Cerebellar cortex (tissue), 1 donor: ENCODE data around the gene ACIN1.

Experiments
- DNase-seq: peaks from one replicate; pipeline ENCODE4 v3.0.0-alpha.2; 2015; ENCODE audit warnings: low spot score

ACIN1 gene

GRCh38 chr14:23106747-23107045 lies 11.8 kb upstream of the ACIN1 start:
- DNase-seq, result no peak

- no peak for DNase-seq
Measured at GRCh38 chr14:23105348-23105824, 10.4 kb upstream of the ACIN1 start.

GRCh38 chr14:23104591-23105347 lies 9.8 kb upstream of the ACIN1 start, which contains the start of gene CIROP:
TSS of gene CIROP (minus strand) at chr14:23104989. CDS start at chr14:23104920, 69 bp downstream.
- no peak for DNase-seq

DNA sequence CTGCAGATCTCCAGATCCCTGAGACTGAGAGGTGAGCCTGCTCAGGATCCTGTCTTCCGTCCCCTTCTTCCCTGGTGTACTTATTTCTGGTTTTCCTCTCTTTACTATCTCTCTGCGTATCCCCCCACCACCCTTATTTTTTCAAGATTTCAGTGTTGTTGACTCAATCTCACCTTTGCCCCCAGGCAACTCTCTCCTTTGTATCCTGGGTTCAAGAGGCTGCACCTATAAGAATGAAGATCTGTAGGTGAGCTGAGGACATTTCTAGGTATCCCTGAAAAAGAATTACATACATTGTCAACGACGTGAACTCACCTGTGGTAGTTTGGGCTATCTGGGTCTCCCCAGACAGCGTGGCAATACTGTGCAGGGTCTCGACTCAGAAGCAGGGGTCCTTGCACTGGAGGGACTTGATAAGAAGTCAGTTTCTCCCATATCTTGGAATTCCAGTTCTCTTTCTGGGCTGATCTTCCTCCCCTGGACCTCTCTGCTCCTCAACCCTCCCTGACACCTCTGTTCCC lies 9.2 kb upstream of the ACIN1 start:
- DNase-seq, result no peak

- DNase-seq, result no peak
Measured at GRCh38 chr14:23103581-23103980, 8.6 kb upstream of the ACIN1 start.

- no peak for DNase-seq
Measured at GRCh38 chr14:23102801-23103200, 7.9 kb upstream of the ACIN1 start.

- no peak for DNase-seq
Measured at GRCh38 chr14:23101986-23102625, 7.2 kb upstream of the ACIN1 start.

GRCh38 chr14:23101213-23101970 lies 6.5 kb upstream of the ACIN1 start:
- DNase-seq, result no peak

DNA sequence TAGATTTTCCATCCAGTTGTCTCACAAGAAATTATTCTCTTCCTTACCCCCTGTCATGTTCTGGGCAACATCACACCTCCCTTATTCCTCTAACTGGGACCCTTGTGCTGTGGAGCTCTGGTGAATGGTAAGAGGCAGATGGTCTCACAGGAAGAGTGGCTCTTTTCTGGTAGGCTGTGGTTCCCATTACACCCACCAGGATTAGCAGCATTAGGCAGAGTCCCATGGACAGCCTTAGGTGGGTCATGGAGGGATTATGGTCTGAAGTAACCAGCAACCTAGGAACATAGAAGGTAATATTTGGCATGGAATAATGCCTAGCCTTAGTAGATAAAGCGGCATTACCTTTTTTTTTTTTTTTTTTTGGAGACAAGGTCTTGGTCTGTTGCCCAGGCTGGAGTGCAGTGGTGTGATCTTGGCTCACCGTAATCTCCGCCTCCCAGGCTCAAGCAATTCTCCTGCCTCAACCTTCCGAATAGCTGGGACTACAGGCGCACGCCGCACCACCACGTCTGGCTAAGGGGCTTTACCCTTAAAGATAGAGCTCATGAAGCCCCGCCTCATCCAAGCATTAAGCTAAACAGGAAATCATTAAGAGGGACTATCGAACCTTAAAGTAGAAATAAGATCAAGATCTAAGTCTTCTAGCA lies 4.4 kb upstream of the ACIN1 start:
- DNase-seq, result no peak

DNA sequence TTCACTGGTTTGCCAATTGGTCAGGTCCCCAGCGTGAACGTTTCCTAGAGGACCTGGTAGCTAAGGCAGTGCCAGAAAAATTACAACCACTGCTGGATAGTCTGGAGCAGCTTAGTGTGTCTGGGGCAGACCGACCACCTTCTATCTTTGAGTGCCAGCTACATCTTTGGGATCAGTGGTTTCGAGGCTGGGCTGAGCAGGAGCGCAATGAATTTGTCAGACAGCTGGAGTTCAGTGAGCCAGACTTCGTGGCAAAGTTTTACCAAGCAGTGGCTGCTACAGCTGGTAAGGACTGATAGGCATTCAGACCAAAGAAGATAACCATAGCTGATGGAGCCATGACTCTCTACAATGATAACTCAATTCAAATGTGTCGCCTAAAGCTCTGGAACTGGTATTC lies 2.9 kb upstream of the ACIN1 start:
- DNase-seq, result no peak

DNA sequence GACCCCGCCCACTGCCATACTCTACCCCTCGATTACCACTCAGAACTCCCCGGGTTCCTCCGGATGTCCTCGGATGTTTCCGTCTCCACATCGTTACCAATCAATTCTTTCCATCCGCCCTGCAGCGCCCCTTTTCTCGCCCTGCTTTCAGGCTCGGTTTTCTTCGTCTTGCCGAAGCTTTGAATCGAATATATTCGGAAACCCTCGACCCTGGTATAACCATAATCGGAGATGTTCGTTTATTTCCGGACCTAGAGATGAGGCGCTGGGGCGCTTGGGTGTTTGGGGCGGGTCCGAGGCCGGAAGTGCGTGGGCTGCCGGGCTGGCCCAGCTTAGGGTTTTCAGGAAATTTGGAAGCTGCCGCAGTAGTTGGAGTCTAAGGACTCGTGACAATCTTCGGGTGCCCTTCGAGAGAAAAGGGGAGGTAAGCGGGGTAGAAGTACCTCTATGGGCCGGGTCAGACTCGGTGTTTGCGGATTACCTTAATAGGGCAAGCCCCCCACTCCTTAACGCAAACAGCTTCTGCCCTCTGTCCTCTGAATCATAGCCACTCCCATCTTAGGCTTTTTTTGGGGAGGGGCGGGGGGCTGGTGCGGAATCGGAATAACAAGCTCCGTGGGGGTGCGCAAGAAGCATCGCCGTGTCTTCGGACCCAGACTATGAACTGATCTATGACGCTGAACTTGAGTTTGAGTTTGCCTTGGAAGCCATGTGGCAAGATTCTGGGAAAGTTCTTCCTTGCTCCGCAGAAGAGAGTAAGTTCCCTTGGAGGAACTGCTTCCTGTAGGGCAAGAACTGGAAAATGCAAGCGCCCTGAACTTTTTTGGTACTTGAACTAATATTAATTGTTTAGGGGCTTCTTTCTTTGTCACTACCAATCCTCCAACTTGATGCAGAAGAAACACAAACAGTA lies 516 bp upstream of the ACIN1 start, which contains the start of gene C14orf119:
TSS of gene C14orf119 (plus strand) at position 310 of the 913 bp plus-strand sequence. CDS start 2,154 bp downstream, outside the sequence.
- peak; percentile 100 for DNase-seq

DNA sequence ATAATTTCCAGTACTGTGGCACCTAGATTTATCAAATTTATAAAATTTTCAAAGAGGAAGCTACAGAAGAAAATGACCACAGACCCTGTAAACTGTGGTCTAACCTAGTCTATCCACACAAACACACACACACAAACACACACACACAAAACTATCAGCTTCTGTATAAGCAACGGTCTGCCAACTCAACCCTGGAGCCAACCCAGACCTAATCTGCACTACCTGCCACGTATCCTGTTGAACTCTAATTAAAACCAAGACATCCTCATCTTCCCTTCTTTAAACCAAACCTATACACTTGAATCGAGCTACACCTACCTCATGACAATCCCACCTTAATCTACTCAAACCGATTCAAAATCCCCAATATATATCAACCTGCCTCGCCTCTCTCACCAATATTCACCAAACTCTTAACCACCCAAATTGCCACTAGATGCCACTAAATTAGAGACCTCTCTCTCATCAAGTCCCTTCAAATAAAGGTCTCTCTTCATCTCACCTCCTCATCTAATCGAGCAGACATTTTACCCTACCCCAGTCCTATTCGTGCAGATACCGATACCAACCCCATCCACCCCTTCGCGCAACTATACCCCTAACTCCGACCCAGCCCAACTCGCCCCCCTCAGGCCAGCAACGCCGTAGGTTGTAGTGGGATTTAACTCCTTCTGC lies 808 bp downstream of the ACIN1 start:
- DNase-seq, result no peak

DNA sequence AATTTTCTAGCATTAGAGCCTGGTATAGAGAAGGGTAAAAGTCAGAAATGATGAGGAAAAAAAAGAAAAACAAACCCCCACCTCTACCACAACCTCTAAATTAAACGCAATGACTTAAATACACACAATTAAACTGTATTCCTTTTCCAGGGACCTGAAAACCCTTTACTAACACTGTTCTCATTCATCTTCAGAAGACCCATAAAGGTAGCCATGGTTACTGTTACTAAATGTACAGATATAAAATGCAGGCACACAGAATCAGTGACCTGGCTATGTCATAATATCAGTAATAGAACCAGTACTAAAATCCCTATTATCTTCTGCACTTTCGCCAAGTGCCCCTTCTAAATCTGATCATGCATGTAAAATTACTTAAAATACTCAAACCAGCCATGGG lies 1.4 kb downstream of the ACIN1 start:
- no peak for DNase-seq

DNA sequence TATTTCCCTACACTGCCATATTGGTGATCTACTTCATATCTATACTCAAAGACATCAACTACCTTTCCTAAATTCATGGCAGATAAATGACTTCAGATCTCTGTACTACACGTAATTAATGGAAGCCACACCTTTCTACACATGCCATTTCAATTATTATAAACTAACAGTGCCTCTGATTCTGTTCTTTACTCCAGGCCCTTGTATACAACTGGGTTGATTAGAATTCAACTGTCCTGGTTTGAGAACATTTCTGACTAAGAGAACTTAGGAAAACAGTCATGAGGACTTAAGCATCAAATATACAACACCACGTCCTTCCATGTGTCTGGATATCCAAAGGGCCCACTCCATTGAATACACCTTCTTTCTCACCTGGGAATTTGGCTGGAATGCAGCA lies 1.8 kb downstream of the ACIN1 start:
- no peak for DNase-seq

GRCh38 chr14:23091294-23092225 lies 3.4 kb downstream of the ACIN1 start:
- no peak for DNase-seq

DNA sequence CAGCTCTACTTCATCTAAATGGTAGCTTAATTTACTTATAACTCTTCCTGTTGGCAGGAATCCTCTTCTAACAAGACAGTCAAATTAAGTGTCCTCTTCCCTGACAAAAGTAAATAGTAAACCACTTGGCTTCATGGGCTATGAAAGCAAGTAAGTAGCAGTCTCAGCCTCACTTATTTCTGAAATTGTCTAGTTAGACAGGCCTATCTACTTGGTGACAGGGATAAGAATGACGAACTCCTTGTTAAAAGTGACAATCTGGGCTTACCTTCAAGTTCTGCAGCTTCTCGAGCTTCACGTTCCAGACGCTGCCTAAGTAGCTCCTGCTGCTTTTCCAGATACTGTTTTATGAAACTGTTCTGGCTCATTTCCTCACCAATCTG lies 4.7 kb downstream of the ACIN1 start:
- no peak for DNase-seq

DNA sequence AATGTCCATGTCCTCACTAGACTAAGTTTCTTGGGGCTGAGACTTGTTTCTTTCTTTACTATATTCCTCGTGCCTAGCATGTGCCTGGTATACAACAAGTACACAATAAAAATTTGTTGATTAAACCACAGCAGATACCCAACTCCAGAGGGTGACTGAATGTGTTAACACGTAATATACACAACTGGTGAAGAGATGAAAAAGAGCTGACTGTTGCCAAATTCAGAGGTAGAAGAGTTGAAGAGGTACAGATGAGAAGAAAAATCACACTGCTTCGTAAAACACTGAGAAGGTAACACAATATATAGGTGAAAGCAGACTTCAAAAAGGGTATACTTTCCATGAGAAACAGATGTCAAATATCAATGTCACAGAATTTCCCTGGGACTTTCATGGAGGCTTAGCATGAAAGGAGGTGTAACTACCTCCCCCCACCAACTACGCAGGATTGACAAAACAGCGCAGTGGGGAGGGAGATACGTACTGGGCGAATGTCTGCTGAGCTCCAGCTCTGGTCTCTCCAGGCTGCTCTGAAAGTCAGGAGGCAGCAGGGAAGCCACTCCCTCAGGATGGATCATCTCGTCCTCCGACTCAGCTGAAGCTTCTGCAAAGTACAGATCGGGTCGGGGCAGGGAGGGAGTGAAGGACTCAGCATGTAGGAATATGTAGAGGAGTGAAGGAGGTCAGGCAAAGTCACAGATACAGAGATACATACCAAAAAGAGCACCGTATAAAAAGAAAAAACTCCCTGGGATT lies 5.3 kb downstream of the ACIN1 start:
- no peak for DNase-seq

- no peak for DNase-seq
Measured at GRCh38 chr14:23086565-23086964, 8.4 kb downstream of the ACIN1 start.

GRCh38 chr14:23085458-23085857 lies 9.5 kb downstream of the ACIN1 start:
- DNase-seq, result no peak
